CD14-positive monocyte (primary cell): ENCODE data around the gene PPT2. TPM values are rescaled to one million over a fixed set of nuclear protein-coding genes. Genes with fewer than 3 reads are reported as not detected.
A peak's percentile ranks its signal among the peaks of the same experiment; 100 is the strongest.

Source experiments
- DNase-seq, 3 donors: peaks; one replicate each; pipeline ENCODE4 v3.0.0-alpha.2; 2011 to 2022
- H2AFZ ChIP-seq: 2 replicates; pipeline ENCODE4 v1.6.0; 2012; ENCODE audit warnings: mild to moderate bottlenecking, low read depth, low read length, inconsistent platforms; ENCODE audit not compliant: insufficient read depth, poor library complexity, severe bottlenecking
- H3K27ac ChIP-seq, 2 donors: 1 replicate in 1 of 2; 2 replicates in 1 of 2; pipeline ENCODE4 v1.5.1; 2012 to 2013; ENCODE audit warnings: low read length in 2 of 2, control low read depth in 1 of 2, inconsistent platforms in 1 of 2, low read depth in 1 of 2, mild to moderate bottlenecking in 1 of 2
- H3K27me3 ChIP-seq, 2 donors: one replicate each; pipeline versions ENCODE4 v1.6.0 to v1.6.1; 2011 to 2013; ENCODE audit warnings: low read length in 2 of 2; ENCODE audit not compliant: control insufficient read depth in 2 of 2, insufficient read depth in 2 of 2
- H3K36me3 ChIP-seq, 2 donors: replicated peaks in 1 of 2; 1 replicate in 1 of 2; 2 replicates in 1 of 2; pipeline versions ENCODE4 v1.5.1 to v1.6.1; 2012 to 2013; ENCODE audit warnings: low read length in 2 of 2, control low read depth in 1 of 2, inconsistent platforms in 1 of 2, mild to moderate bottlenecking in 1 of 2; ENCODE audit not compliant: insufficient read depth in 2 of 2, control insufficient read depth in 1 of 2
- H3K4me1 ChIP-seq, 2 donors: 1 replicate in 1 of 2; 2 replicates in 1 of 2; pipeline versions ENCODE4 v1.5.1 to v1.6.1; 2012 to 2013; ENCODE audit warnings: low read length in 2 of 2, control low read depth in 1 of 2, inconsistent platforms in 1 of 2, mild to moderate bottlenecking in 1 of 2, moderate library complexity in 1 of 2; ENCODE audit not compliant: insufficient read depth in 2 of 2, control insufficient read depth in 1 of 2
- H3K4me2 ChIP-seq: replicated peaks from 2 replicates; pipeline ENCODE3; 2012; ENCODE audit warnings: low read length, moderate library complexity, mild to moderate bottlenecking; ENCODE audit not compliant: poor library complexity, severe bottlenecking; ENCODE audit errors: extremely low read depth
- H3K4me3 ChIP-seq, 3 experiments: fragments of 200-600 bp in 1 of 3; sonication (generic) in 1 of 3; replicated peaks in 1 of 3; 1 replicate in 2 of 3; 2 replicates in 1 of 3; pipeline ENCODE4 v1.5.1; 2011 to 2013; ENCODE audit warnings: low read length in 3 of 3, mild to moderate bottlenecking in 3 of 3, control low read depth in 2 of 3, low read depth in 2 of 3, inconsistent platforms in 1 of 3, moderate library complexity in 1 of 3
- H3K79me2 ChIP-seq: 2 replicates; pipeline ENCODE4 v1.6.0; 2012; ENCODE audit warnings: mild to moderate bottlenecking, control low read depth, inconsistent platforms, low read length, moderate library complexity; ENCODE audit not compliant: insufficient read depth
- H3K9ac ChIP-seq: 2 replicates; pipeline ENCODE4 v1.6.0; 2017; ENCODE audit warnings: low read length, mild to moderate bottlenecking; ENCODE audit not compliant: insufficient read depth, poor library complexity, severe bottlenecking
- H3K9me3 ChIP-seq, 2 donors: replicated peaks in 1 of 2; 1 replicate in 1 of 2; 2 replicates in 1 of 2; pipeline versions ENCODE4 v1.5.1 to v1.6.1; 2012 to 2013; ENCODE audit warnings: low read length in 2 of 2, control low read depth in 1 of 2; ENCODE audit not compliant: control insufficient read depth in 1 of 2, insufficient read depth in 1 of 2
- H4K20me1 ChIP-seq: 2 replicates; pipeline ENCODE4 v1.6.0; 2012; ENCODE audit warnings: mild to moderate bottlenecking, low read length, control low read depth, moderate library complexity; ENCODE audit not compliant: insufficient read depth
- H3K27ac Mint-ChIP-seq, 7 donors: one replicate each; pipeline ENCODE4 v1.8.0; 2020; ENCODE audit warnings: mild to moderate bottlenecking in 7 of 7, mixed read lengths in 7 of 7, moderate library complexity in 6 of 7, inconsistent platforms in 2 of 7
- H3K27me3 Mint-ChIP-seq, 3 donors: one replicate each; pipeline ENCODE4 v1.8.0; 2021 to 2022; ENCODE audit warnings: low read depth in 3 of 3, mild to moderate bottlenecking in 3 of 3, mixed read lengths in 3 of 3, moderate library complexity in 3 of 3, inconsistent platforms in 1 of 3
- H3K36me3 Mint-ChIP-seq, 2 donors: one replicate each; pipeline ENCODE4 v1.8.0; 2020; ENCODE audit warnings: mixed read lengths in 2 of 2, inconsistent platforms in 1 of 2, mild to moderate bottlenecking in 1 of 2
- H3K4me1 Mint-ChIP-seq: one replicate; pipeline ENCODE4 v1.8.0; 2020; ENCODE audit warnings: mild to moderate bottlenecking, mixed read lengths
- H3K4me3 Mint-ChIP-seq, 2 donors: one replicate each; pipeline ENCODE4 v1.8.0; 2020; ENCODE audit warnings: mild to moderate bottlenecking in 2 of 2, mixed read lengths in 2 of 2, moderate library complexity in 1 of 2
- H3K9me3 Mint-ChIP-seq, 7 donors: one replicate each; pipeline ENCODE4 v1.8.0; 2020 to 2022; ENCODE audit warnings: mixed read lengths in 7 of 7, mild to moderate bottlenecking in 6 of 7, moderate library complexity in 6 of 7, inconsistent platforms in 2 of 7
- CTCF ChIP-seq: fragments of 200-600 bp; IDR thresholded peaks from one replicate; pipeline ENCODE4 v1.8.0; 2022; ENCODE audit warnings: antibody characterized with exemption, mild to moderate bottlenecking
- WGBS: methylation state at CpG from one replicate; pipeline ENCODE4 v1.1.5; 2013; ENCODE audit warnings: missing lambda C conversion rate; ENCODE audit not compliant: insufficient coverage; 5-methylcytosine and 5-hydroxymethylcytosine counted together
- intact Hi-C, 2 donors: fragments of 100-400 bp; cut with micrococcal nuclease; formaldehyde crosslinking; loops; one replicate each; pipeline versions ENCODE4 v1.15.0 to v1.15.1; 2023
- polyA plus RNA-seq, 3 donors: library from polyadenylated mRNA; depleted of rRNA in 1 of 3; unstranded in 2 of 3; stranded (reverse) in 1 of 3; fragments of 300-500 nt in 2 of 3; fragments of >200 nt in 1 of 3; fragmentation: Illumina TruSeq in 2 of 3; gene quantifications; 1 replicate in 2 of 3; 2 replicates in 1 of 3; pipeline ENCODE4 v1.2.3, GENCODE V29; 2012 to 2021

PPT2 gene
- polyA plus RNA-seq, 3 donors: 1.4 to 4.0 (median 1.8) TPM

- no peak overlapping the region for H3K4me3 ChIP-seq
- Mint-ChIP-seq H3K27me3 (peaks cover 24 to 53% (median 40%) of the 10 kb centered on the region in 3 donors), H3K4me1 (peaks cover 8% of the 10 kb centered on the region), H3K27ac (no peak overlapping the region), H3K36me3 (peaks cover 14 to 20% of the 10 kb centered on the region in 2 donors), H3K4me3 (peak overlapping the region in 1 of 2 donors; percentile 66), H3K9me3 (peaks cover 0 to 2% (median 1%) of the 10 kb centered on the region in 7 donors)
- peaks cover 3 to 21% of the 10 kb centered on the region in 2 donors for H3K27me3 ChIP-seq
- no peaks in the 10 kb centered on the region for H3K9me3 ChIP-seq
- no peak overlapping the region for H3K27ac ChIP-seq
- 69% methylated on average over 5 of the region's 6 CpGs for WGBS
- peaks cover 3% of the 10 kb centered on the region for H4K20me1 ChIP-seq
- no peak overlapping the region for H3K9ac ChIP-seq
- no peaks in the 10 kb centered on the region for H3K79me2 ChIP-seq
- peaks cover 0 to 14% of the 10 kb centered on the region in 2 donors for H3K36me3 ChIP-seq
- no peaks in the 10 kb centered on the region for H3K4me1 ChIP-seq
- intact Hi-C loops: no loop called here
- H2AFZ ChIP-seq: no peak overlapping the region
- no peak for TF ChIP-seq CTCF
- no peak overlapping the region for H3K4me2 ChIP-seq
- no peak for DNase-seq
These were observed 45.2 kb upstream of the PPT2 start for GRCh38 chr6:32108727-32109113.

GRCh38 chr6:32109114-32109764 is 44.7 kb upstream of the PPT2 start, which contains the start of gene TNXB:
Gene TNXB (minus strand): TSS chr6:32109338. CDS start chr6:32098198, 11,140 bp downstream.
- 18% methylated on average over 4 of the region's 12 CpGs for WGBS
- intact Hi-C loops: no loop called here
- DNase-seq: no peak

More at GRCh38 chr6:32109114-32109764, 44.7 kb upstream of the PPT2 start, which contains the start of gene TNXB:
- Histone ChIP-seq H3K4me2 (no peak within 1 kb of the TSS), H3K79me2 (no peaks in the 10 kb centered on the region), H3K27me3 (peaks cover 3 to 21% of the 10 kb centered on the region in 2 donors), H3K36me3 (peaks cover 0 to 14% of the 10 kb centered on the region in 2 donors), H4K20me1 (peaks cover 8% of the 10 kb centered on the region), H3K27ac (no peak within 1 kb of the TSS), H3K4me1 (no peaks in the 10 kb centered on the region), H3K9me3 (no peaks in the 10 kb centered on the region), H3K9ac (no peak within 1 kb of the TSS), H2AFZ (no peak within 1 kb of the TSS), H3K4me3 (no peak within 1 kb of the TSS)
- Mint-ChIP-seq H3K4me1 (peaks cover 8% of the 10 kb centered on the region), H3K4me3 (peak within 1 kb of the TSS in 1 of 2 donors; percentile 66), H3K27ac (peak within 1 kb of the TSS in 1 of 7 donors; percentile 42), H3K27me3 (peaks cover 24 to 51% (median 39%) of the 10 kb centered on the region in 3 donors), H3K36me3 (peaks cover 14 to 20% of the 10 kb centered on the region in 2 donors), H3K9me3 (peaks cover 0 to 2% (median 1%) of the 10 kb centered on the region in 7 donors)
- no peak for TF ChIP-seq CTCF
